Gastroesophageal sphincter (tissue), 3 donors: ENCODE data around the gene IDUA.

Source experiments
- CTCF ChIP-seq, 4 experiments: fragments of 200-600 bp in 2 of 4; fragments of 450-650 bp in 2 of 4; sonication (generic) in 1 of 4; IDR thresholded peaks; one replicate each; pipeline ENCODE4 v1.5.1; 2017 to 2019; ENCODE audit warnings: antibody characterized with exemption in 4 of 4, mild to moderate bottlenecking in 2 of 4, moderate library complexity in 2 of 4
- POLR2A ChIP-seq, 2 donors: fragments of 450-650 bp; IDR thresholded peaks; one replicate each; pipeline ENCODE4 v1.6.1; 2017; ENCODE audit warnings: antibody characterized with exemption in 2 of 2, mild to moderate bottlenecking in 2 of 2, moderate library complexity in 1 of 2

DNA sequence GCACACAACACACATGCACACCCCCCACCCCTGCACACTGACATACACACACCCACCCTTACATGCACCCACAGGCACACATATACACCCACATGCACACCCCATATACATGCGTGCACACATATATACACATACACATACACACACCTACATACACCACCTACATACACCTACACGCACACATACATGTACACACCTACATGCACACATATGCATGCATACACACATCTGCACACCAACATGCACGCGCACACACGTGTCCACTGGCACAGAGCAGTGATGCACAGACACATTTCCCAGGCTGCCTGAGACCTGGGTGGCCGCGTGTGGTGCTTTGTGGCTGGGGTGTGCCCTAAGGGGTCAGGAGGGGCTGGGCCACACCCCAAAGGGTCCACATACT lies 56.3 kb downstream of the IDUA start:
- TF ChIP-seq POLR2A (IDR thresholded peaks at IDR 0.05): no peak
- no peak for TF ChIP-seq CTCF (IDR thresholded peaks at IDR 0.05)
